ENCODE data around the gene RIC1.
"Not testable (repeated sequence)": the region's sequence is repeated elsewhere in the genome, so short reads cannot be mapped to it uniquely, and the experiment has no call there.

The RIC1 gene

DNA sequence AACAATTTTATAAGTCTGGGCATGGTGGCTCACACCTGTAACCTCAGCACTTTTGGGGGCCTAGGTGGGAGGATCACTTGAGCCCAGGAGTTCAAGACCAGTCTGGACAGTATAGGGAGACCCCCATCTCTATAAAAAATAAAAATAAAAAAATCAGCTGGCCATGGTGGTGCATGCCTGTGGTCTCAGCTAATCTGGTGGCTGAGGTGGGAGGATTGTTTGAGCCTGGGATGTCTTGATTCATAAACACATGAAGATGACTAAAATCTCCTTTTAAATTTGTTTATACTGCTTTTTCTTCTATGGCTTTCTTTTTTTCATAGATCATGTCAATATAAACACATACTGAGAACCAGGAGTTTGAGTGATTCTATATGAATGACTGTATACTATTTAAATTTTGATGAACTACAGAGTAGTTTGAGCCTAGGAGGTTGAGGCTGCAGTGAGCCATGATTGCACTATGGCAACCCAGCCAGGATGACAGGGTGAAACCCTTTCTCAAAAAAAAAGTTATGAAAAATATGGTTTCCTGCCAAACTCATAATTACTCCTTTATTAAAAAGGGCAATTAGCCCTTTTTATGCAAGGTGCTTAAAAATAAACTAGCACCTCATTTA is 14.2 kb downstream of the RIC1 start:
- H3K4me3 ChIP-seq (ENCODE audit: low read length) = no peak overlapping the region
- TF ChIP-seq, protein P1, sequence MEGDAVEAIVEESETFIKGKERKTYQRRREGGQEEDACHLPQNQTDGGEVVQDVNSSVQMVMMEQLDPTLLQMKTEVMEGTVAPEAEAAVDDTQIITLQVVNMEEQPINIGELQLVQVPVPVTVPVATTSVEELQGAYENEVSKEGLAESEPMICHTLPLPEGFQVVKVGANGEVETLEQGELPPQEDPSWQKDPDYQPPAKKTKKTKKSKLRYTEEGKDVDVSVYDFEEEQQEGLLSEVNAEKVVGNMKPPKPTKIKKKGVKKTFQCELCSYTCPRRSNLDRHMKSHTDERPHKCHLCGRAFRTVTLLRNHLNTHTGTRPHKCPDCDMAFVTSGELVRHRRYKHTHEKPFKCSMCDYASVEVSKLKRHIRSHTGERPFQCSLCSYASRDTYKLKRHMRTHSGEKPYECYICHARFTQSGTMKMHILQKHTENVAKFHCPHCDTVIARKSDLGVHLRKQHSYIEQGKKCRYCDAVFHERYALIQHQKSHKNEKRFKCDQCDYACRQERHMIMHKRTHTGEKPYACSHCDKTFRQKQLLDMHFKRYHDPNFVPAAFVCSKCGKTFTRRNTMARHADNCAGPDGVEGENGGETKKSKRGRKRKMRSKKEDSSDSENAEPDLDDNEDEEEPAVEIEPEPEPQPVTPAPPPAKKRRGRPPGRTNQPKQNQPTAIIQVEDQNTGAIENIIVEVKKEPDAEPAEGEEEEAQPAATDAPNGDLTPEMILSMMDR (IDR thresholded peaks at IDR 0.05; ENCODE audit: insufficient read depth, low read depth, low read length, missing control alignments) = no peak
- DNase-seq (ENCODE audit: low read depth) = no peak

DNA sequence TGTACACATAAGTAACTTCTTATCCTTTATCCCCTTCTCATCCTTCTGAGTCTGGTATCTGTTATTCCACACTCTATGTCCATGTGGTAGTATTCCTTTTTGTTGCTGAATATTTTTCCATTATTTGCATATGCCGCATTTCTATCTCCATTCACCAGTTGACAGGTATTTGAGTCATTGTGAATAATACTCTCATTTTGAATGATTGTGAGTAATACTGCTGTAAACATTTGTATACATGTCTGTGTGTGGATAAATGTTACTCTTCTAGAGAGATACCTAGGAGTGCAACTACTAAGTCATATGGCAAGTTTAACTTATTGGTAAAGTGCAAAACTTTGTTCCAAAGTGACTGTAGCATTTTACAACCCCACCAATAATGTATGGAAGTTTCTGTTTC is 15.6 kb downstream of the RIC1 start:
- no peak overlapping the region for H3K4me3 ChIP-seq (ENCODE audit: low read length)
- TF ChIP-seq, protein P1 (IDR thresholded peaks at IDR 0.05; ENCODE audit: insufficient read depth, low read depth, low read length, missing control alignments) = no peak
- peak; percentile 72 for DNase-seq (ENCODE audit: low read depth)

DNA sequence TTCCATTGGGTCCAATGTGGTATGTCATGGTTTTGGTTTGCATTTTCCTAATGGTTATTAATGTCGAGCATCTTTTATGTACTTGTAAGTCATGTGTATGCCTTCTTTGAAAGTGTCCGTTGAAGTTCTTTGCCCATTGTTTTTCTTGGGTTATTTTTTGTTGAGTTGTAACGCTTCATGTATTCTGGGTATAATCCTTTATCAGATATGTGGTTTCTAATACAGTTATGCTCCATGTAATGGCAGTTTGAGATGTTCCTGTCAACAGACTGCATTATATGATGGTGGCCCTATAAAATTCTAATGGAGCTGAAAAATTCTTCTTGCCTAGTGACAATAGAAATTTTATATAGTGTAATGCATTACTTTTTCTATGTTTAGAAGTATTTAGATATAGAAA is 17.2 kb downstream of the RIC1 start:
- TF ChIP-seq, protein P1 (IDR thresholded peaks at IDR 0.05; ENCODE audit: insufficient read depth, low read depth, low read length, missing control alignments) = no peak
- DNase-seq (ENCODE audit: low read depth) = no peak
- H3K4me3 ChIP-seq (ENCODE audit: low read length) = no peak overlapping the region

DNA sequence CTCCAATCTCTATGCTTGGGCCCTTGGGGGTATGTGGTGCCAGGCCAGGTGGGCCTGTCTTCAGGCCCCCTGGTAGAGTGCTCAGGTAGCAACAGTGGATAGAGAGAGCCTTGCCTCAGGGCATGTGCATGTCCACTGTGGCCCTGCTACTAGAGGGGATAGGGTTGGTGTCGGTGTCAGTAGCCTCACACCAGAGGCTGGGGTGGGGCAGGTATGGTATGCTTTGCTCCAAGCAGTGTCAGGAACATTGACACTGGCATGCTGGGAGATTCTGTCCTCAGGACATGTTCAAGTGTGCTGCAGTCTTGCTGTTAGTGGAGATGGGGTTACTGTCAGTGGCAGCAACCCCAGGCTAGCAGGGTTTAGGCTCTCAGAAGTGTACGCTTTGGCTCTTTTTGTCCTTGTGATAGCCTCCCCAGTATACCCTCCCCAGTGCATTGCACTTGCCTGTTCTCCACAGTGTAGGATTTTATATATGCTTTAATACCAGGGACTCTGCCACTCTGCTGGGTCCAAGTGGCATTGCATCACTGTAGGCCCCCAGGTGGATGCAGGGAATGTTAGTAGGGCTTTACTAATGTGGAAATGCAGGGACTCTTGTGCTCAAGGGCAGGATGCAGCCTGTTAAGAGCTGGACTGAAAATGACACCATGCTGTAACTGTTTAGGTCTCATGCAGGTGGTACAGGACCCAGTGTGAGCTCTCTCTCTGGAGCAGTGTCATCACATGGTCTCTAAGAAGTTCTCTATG is 21.6 kb downstream of the RIC1 start:
- DNase-seq (ENCODE audit: low read depth) = no peak
- no peak overlapping the region for H3K4me3 ChIP-seq (ENCODE audit: low read length)
- TF ChIP-seq, protein P1 (IDR thresholded peaks at IDR 0.05; ENCODE audit: insufficient read depth, low read depth, low read length, missing control alignments) = no peak

DNA sequence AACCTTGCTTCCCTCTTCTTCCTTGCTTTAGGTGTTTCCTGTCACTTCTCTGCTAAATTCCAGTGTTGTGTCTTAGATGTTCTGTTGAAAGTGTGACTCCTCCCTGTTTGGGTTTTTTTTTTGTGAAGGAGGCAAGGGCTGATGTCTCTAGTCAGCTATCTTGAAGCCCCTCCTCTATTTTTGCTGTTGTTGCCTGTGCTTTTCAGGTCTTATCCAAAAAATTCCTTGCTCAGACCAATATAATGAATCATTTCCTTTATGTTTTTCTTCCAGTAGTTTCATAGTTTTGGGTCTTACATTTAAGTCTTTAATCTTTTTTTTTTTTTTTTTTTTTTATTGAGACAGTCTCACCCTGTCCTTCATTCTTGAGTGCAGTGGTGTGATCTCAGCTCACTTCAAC is 22.3 kb downstream of the RIC1 start:
- TF ChIP-seq, protein P1 (IDR thresholded peaks at IDR 0.05; ENCODE audit: insufficient read depth, low read depth, low read length, missing control alignments) = no peak
- DNase-seq (ENCODE audit: low read depth) = no peak

DNA sequence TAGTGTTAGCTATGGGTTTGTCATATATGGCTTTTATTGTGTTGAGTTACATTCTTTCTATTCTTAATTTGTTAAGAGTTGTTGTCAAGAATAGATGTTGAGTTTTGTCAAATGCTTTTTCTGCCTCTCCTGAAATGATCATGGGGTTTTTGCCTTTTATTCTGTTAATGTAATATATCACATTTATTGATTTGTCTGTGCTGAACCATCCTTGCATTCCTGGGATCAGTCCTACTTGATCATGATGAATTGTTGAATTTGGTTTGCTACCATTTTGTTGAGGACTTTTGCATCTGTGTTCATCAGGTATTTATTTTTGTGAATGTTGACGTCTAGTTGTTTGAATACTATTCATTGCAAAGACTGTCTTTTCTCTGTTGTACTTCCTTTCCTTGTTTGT is 23.9 kb downstream of the RIC1 start:
- DNase-seq (ENCODE audit: low read depth) = no peak
- no peak overlapping the region for H3K4me3 ChIP-seq (ENCODE audit: low read length)
- TF ChIP-seq, protein P1 (IDR thresholded peaks at IDR 0.05; ENCODE audit: insufficient read depth, low read depth, low read length, missing control alignments) = no peak

More for the DNA sequence above, 22.3 kb downstream of the RIC1 start:
- H3K4me3 ChIP-seq (ENCODE audit: low read length) = no peak overlapping the region

DNA sequence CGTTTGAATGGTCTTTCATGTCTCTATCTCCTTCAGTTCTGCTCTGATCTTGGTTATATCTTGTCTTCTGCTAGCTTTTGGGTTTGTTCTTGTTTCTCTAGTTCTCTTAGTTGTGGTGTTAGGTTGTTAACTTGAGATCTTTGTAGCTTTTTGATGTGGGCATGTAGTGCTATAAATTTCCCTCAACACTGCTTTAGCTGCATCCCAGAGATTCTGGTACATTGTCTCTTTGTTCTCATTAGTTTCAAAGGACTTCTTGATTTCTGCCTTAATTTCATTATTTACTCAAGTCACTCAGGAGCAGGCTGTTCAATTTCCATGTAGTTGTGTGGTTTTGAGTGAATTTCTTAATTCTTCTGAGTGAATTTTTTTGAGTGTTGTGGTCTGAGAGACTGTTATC is 33.9 kb downstream of the RIC1 start:
- DNase-seq (ENCODE audit: low read depth); H3K4me3 ChIP-seq (ENCODE audit: low read length): not testable (repeated sequence)

Measured in epithelial cell of esophagus (primary cell).